Activated CD4-positive, alpha-beta T cell treated with anti-CD3 and anti-CD28 coated beads for 36 hours (primary cell): Measurements from ENCODE around the gene PHETA2. TPM values are rescaled to one million over a fixed set of nuclear protein-coding genes. Genes with fewer than 3 reads are reported as not detected.

Experiments
- total RNA-seq, 2 experiments: library from RNA; stranded (reverse); gene quantifications; one replicate each; pipeline ENCODE4 v1.2.3, GENCODE V29; 2021

Gene PHETA2
- total RNA-seq, 2 experiments from 2014 or later, result 1.4 to 2.3 TPM

Other genes starting within 250 kb of the PHETA2 start
- 100 to 1,000 TPM; 101 to 105 TPM for gene SREBF2, start 241.1 kb upstream of the PHETA2 start, total RNA-seq
- gene SHISA8, start 159.2 kb upstream of the PHETA2 start, total RNA-seq, result 1 to 10 TPM; 1.4 to 1.9 TPM
- 1 to 10 TPM; 2.2 to 3.0 TPM for gene TNFRSF13C, start 147.4 kb upstream of the PHETA2 start, total RNA-seq
- 10 to 100 TPM; 65.2 to 82.1 TPM for gene CENPM, start 127.1 kb upstream of the PHETA2 start, total RNA-seq
- 1 to 10 TPM; 1.8 to 2.2 TPM for gene SEPTIN3, start 104.8 kb upstream of the PHETA2 start, total RNA-seq
- under 1 TPM; 0.30 to 0.54 TPM for gene WBP2NL, start 75.5 kb upstream of the PHETA2 start, total RNA-seq
- 10 to 100 TPM; 19.7 to 20.0 TPM for gene NAGA, start 3.4 kb upstream of the PHETA2 start, total RNA-seq
- gene SMDT1, start 5.5 kb downstream of the PHETA2 start, total RNA-seq, result 10 to 100 TPM; 17.2 to 45.4 TPM
- gene NDUFA6, start 16.5 kb downstream of the PHETA2 start, total RNA-seq, result 100 to 1,000 TPM; 123 to 144 TPM
- 1 to 10 TPM; 2.8 to 3.1 TPM for gene CYP2D6, start 56.6 kb downstream of the PHETA2 start, total RNA-seq
- gene TCF20, start 196.4 kb downstream of the PHETA2 start, total RNA-seq, result 10 to 100 TPM; 64.1 to 68.3 TPM